Peyer's patch (tissue), 4 donors: Measurements from ENCODE around the gene FAM120B.

Source experiments
- CTCF ChIP-seq, 6 experiments: fragments of 450-650 bp in 4 of 6; fragments of 200-600 bp in 2 of 6; sonication (generic) in 1 of 6; IDR thresholded peaks; one replicate each; pipeline ENCODE4 v1.5.1; 2017 to 2019; ENCODE audit warnings: antibody characterized with exemption in 6 of 6, mild to moderate bottlenecking in 3 of 6, moderate library complexity in 1 of 6
- POLR2A ChIP-seq, 2 donors: fragments of 450-650 bp; IDR thresholded peaks; one replicate each; pipeline ENCODE4 v1.5.1; 2017; ENCODE audit warnings: antibody characterized with exemption in 2 of 2, mild to moderate bottlenecking in 2 of 2, moderate library complexity in 2 of 2

GRCh38 chr6:170355661-170356060 is 49.1 kb downstream of the FAM120B start:
- TF ChIP-seq CTCF (IDR thresholded peaks at IDR 0.05) (no peak), POLR2A (IDR thresholded peaks at IDR 0.05) (no peak)
